ENCODE measurements around the gene CYB5R4. TPM values are rescaled to one million over a fixed set of nuclear protein-coding genes. Genes with fewer than 3 reads are reported as not detected.

Gene CYB5R4, protein sequence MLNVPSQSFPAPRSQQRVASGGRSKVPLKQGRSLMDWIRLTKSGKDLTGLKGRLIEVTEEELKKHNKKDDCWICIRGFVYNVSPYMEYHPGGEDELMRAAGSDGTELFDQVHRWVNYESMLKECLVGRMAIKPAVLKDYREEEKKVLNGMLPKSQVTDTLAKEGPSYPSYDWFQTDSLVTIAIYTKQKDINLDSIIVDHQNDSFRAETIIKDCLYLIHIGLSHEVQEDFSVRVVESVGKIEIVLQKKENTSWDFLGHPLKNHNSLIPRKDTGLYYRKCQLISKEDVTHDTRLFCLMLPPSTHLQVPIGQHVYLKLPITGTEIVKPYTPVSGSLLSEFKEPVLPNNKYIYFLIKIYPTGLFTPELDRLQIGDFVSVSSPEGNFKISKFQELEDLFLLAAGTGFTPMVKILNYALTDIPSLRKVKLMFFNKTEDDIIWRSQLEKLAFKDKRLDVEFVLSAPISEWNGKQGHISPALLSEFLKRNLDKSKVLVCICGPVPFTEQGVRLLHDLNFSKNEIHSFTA
- 12.8 and 23.0 TPM in 2 replicates for total RNA-seq

DNA sequence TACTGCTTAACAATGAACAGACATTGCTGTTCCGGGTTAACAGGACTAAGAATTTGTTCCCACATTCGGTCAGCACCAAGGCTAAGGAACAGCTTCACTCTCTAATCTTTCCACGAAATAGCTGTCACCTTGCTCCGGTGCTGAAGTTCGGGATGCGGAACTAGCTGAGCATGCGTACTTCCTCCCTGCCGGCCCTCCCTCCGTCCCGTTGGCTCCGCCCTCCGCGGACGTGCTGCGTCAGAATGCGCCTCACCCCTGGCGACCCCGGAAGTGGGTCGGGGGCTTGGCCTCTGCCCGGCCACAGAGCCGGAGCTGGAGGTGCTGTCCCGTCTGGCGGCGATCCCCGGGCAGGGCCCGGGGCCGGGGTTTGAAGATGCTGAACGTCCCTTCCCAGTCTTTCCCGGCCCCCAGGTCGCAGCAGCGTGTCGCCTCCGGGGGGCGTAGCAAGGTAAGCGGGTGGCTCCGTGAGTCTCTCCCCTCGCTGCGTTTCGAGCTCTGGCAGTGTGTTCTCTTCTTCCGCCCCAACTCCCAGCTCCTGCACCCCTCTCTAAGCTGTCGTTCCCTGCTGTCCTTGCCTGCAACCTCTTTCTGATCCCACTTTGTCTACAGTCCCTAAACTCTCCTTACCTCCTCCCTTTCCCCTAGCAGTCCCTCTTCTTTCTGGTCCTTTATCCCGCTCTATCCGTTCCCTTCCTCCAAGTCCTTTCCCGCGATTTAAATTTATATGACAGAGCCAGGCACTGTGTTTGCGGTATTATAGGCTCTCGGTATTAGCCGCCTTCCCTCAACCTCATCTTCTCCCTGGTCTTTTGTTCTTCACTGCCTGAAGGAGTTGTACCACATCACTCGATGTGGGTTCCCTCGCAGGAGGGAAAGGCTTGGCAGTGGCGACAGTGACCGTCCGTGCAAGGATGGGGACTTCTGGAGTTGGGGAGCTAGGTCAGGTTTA lies at the start of gene CYB5R4:
TSS of gene CYB5R4 (plus strand) at position 280 of the 949 bp plus-strand sequence. CDS start at position 374, 94 bp downstream.
- H3K36me3 ChIP-seq (ENCODE audit: control insufficient read depth, insufficient read depth, low read length) = no peaks in the 10 kb centered on the region
- TF ChIP-seq, protein P1, sequence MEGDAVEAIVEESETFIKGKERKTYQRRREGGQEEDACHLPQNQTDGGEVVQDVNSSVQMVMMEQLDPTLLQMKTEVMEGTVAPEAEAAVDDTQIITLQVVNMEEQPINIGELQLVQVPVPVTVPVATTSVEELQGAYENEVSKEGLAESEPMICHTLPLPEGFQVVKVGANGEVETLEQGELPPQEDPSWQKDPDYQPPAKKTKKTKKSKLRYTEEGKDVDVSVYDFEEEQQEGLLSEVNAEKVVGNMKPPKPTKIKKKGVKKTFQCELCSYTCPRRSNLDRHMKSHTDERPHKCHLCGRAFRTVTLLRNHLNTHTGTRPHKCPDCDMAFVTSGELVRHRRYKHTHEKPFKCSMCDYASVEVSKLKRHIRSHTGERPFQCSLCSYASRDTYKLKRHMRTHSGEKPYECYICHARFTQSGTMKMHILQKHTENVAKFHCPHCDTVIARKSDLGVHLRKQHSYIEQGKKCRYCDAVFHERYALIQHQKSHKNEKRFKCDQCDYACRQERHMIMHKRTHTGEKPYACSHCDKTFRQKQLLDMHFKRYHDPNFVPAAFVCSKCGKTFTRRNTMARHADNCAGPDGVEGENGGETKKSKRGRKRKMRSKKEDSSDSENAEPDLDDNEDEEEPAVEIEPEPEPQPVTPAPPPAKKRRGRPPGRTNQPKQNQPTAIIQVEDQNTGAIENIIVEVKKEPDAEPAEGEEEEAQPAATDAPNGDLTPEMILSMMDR (IDR thresholded peaks at IDR 0.05; ENCODE audit: insufficient read depth, low read length, poor library complexity, severe bottlenecking) = peak; percentile 65
- peak; percentile 73 for DNase-seq (ENCODE audit: low read depth)

DNA sequence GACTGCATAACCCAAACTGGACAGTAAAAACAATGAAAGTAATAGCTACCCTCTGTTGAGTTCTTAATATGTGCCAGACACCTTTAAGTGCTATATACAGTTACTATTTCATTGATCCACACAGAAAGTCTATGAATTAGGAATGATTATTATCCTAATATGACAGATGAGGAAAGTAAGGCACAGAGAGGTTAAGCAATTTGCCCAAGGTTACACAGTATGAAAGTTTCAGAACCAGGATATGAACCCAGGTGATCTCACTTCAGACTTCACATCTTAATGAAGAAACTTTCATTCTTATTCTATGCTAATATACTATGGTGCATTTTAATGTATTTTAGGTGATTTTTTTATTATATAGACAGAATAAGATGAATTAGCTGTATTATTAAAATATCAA lies 46.9 kb upstream of the CYB5R4 start:
- Histone ChIP-seq H3K36me3 (ENCODE audit: control insufficient read depth, insufficient read depth, low read length) (no peaks in the 10 kb centered on the region), H3K4me3 (ENCODE audit: low read depth, low read length) (no peak overlapping the region), H3K27me3 (ENCODE audit: control insufficient read depth, insufficient read depth, low read length) (no peaks in the 10 kb centered on the region)
- TF ChIP-seq, protein P1 (IDR thresholded peaks at IDR 0.05; ENCODE audit: insufficient read depth, low read length, poor library complexity, severe bottlenecking) = no peak
- DNase-seq (ENCODE audit: low read depth) = no peak

More for the DNA sequence above, at the start of gene CYB5R4:
- peak within 1 kb of the TSS; percentile 55 for H3K4me3 ChIP-seq (ENCODE audit: low read depth, low read length)
- peaks cover 3% of the 10 kb centered on the region for H3K27me3 ChIP-seq (ENCODE audit: control insufficient read depth, insufficient read depth, low read length)

DNA sequence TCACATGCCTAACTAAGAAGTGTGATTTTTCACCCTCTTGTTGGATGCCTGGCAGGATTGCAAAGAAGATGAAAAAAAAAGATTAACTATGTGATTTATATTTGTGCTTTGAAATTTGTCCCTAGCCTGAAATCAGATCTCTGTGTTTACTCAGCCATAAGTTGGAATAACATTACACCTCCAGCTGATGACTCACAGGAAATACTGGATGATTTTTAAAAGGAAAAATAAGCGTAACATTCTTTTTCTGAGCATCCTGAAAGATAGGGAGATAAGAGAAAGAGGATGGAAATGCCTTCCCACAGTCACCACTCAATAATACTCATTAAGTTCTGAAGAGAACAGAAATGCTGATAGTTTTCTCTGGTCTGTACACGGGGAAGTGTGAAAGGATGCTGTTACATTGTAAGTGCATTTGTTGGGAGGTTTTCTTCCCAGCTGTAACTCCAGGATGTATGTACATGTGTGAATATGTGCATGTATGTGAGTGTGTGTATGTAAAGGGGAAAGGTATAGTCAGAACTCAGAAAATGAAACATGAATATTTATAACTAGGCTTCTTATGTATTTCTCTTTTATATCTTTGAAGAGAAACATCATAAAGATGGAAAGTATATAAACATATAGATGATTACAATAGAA lies 43.7 kb upstream of the CYB5R4 start:
- DNase-seq (ENCODE audit: low read depth) = no peak
- TF ChIP-seq, protein P1 (IDR thresholded peaks at IDR 0.05; ENCODE audit: insufficient read depth, low read length, poor library complexity, severe bottlenecking) = no peak
- Histone ChIP-seq H3K4me3 (ENCODE audit: low read depth, low read length) (no peak overlapping the region), H3K27me3 (ENCODE audit: control insufficient read depth, insufficient read depth, low read length) (no peaks in the 10 kb centered on the region), H3K36me3 (ENCODE audit: control insufficient read depth, insufficient read depth, low read length) (no peaks in the 10 kb centered on the region)

DNA sequence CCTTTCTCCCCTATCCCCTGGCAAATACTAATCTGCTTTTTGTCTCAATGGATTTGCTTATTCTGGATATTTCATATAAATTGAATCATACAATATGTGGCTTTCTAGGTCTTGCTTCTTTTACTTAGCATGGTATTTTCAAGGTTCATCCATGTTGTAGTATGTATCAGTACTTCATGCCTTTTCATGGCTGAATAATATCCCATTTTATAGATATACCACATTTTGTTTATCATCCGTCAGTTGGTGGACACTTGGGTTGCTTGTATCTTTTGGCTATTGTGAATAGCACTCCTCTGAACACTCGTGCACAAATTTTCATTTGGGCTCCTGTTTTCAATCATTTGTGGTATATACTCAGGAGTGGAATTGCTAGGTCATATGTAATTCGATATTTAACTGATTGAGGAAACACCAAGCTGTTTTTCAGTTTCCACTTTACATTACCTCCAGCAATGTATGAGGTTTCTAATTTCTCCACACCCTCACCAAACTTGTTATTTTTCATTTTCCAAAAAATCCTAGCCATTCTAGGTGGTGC lies 36.8 kb upstream of the CYB5R4 start:
- H3K27me3 ChIP-seq (ENCODE audit: control insufficient read depth, insufficient read depth, low read length) = no peaks in the 10 kb centered on the region
- H3K36me3 ChIP-seq (ENCODE audit: control insufficient read depth, insufficient read depth, low read length) = no peaks in the 10 kb centered on the region
- no peak for DNase-seq (ENCODE audit: low read depth)
- H3K4me3 ChIP-seq (ENCODE audit: low read depth, low read length) = no peak overlapping the region
- TF ChIP-seq, protein P1 (IDR thresholded peaks at IDR 0.05; ENCODE audit: insufficient read depth, low read length, poor library complexity, severe bottlenecking) = no peak

DNA sequence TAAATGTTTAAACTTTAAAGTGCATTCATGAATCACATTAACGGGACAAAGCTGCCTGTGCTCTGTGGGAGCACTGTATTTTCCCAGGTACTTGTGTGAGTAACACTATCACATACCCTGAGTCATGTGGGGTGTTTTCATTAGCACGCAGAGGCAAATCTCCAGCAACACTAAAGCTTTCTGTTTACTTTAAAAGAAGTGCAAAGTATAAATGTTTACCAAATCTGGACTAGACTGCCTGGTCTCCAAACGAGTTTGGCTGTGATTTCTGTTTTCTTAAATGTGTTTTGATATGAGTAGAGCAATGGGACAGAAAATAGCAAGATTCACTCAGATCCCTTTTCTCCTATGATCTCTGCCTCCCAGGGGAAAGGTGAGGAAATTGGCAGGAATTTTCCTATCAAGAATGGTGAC lies 35.1 kb upstream of the CYB5R4 start:
- TF ChIP-seq, protein P1 (IDR thresholded peaks at IDR 0.05; ENCODE audit: insufficient read depth, low read length, poor library complexity, severe bottlenecking) = no peak
- DNase-seq (ENCODE audit: low read depth) = no peak
- no peaks in the 10 kb centered on the region for H3K27me3 ChIP-seq (ENCODE audit: control insufficient read depth, insufficient read depth, low read length)

More for the DNA sequence above, 35.1 kb upstream of the CYB5R4 start:
- no peak overlapping the region for H3K4me3 ChIP-seq (ENCODE audit: low read depth, low read length)
- no peaks in the 10 kb centered on the region for H3K36me3 ChIP-seq (ENCODE audit: control insufficient read depth, insufficient read depth, low read length)
